Spinal cord (tissue), 10 donors: ENCODE results near the gene MRPS14. TPM values are rescaled to one million over a fixed set of nuclear protein-coding genes. Genes with fewer than 3 reads are reported as not detected.

Experiments
- DNase-seq, 6 donors: peaks; one replicate each; pipeline versions ENCODE4 v3.0.0 to v3.0.0-alpha.2; 2013 to 2015; ENCODE audit warnings: low spot score in 6 of 6, low read depth in 4 of 6
- H3K27ac ChIP-seq: one replicate; pipeline ENCODE4 v1.5.1; 2013; ENCODE audit warnings: low read depth, low read length, control low read depth
- H3K27me3 ChIP-seq: one replicate; pipeline ENCODE4 v1.6.1; 2013; ENCODE audit warnings: low read length; ENCODE audit not compliant: control insufficient read depth, insufficient read depth
- H3K36me3 ChIP-seq: one replicate; pipeline ENCODE4 v1.6.1; 2013; ENCODE audit warnings: low read length; ENCODE audit not compliant: control insufficient read depth, insufficient read depth
- H3K4me1 ChIP-seq: one replicate; pipeline ENCODE4 v1.6.1; 2013; ENCODE audit warnings: low read length; ENCODE audit not compliant: control insufficient read depth, insufficient read depth
- H3K4me3 ChIP-seq: one replicate; pipeline ENCODE4 v1.5.1; 2013; ENCODE audit warnings: low read depth, low read length, control low read depth
- H3K9me3 ChIP-seq: one replicate; pipeline ENCODE4 v1.6.1; 2013; ENCODE audit warnings: low read length; ENCODE audit not compliant: control insufficient read depth, insufficient read depth
- WGBS: methylation state at CpG from one replicate; pipeline ENCODE4 v1.1.5; 2013; ENCODE audit warnings: missing lambda C conversion rate; ENCODE audit not compliant: insufficient coverage; 5-methylcytosine and 5-hydroxymethylcytosine counted together
- long read RNA-seq, 4 donors: transcript quantifications; one replicate each; lab custom pipeline, GENCODE V29; 2026
- polyA plus RNA-seq, 2 donors: library from polyadenylated mRNA; unstranded; fragments of 120-200 nt; gene quantifications; one replicate each; pipeline ENCODE4 v1.2.1, GENCODE V29; 2013; ENCODE audit not compliant: insufficient read length in 2 of 2
- total RNA-seq, 2 donors: library from RNA; depleted of rRNA in 1 of 2; stranded (reverse); fragments of 120-200 nt in 1 of 2; fragments of >200 nt in 1 of 2; gene quantifications; one replicate each; pipeline versions ENCODE4 v1.2.3 to v1.2.4, GENCODE V29; 2013 to 2014
- donor health status: healthy.

Gene MRPS14
- total RNA-seq (10 to 100 TPM; 45.3 to 58.6 TPM), polyA plus RNA-seq (10 to 100 TPM; 42.6 to 51.0 TPM)
- long read RNA-seq, donor 1, transcript MRPS14-202 (3 exons, 2,115 nt) = major isoform, 62 of 80 reads
- long read RNA-seq, donor 1, partial matches to known transcripts = 17 of 80 reads
- long read RNA-seq, donor 1, other reads (novel, unspliced or antisense) = 0 of 80 reads
- long read RNA-seq, donor 2, transcript MRPS14-202 (3 exons, 2,115 nt) = major isoform, 22 of 23 reads
- long read RNA-seq, donor 2, partial matches to known transcripts = 0 of 23 reads
- long read RNA-seq, donor 2, other reads (novel, unspliced or antisense) = 0 of 23 reads
- long read RNA-seq, donor 3, transcript MRPS14-202 (3 exons, 2,115 nt) = major isoform, 31 of 35 reads
- long read RNA-seq, donor 3, partial matches to known transcripts = 0 of 35 reads
- long read RNA-seq, donor 3, other reads (novel, unspliced or antisense) = 0 of 35 reads
- long read RNA-seq, donor 4, transcript MRPS14-201 (3 exons, 910 nt) = minor isoform, 8 of 124 reads
- long read RNA-seq, donor 4, transcript MRPS14-202 (3 exons, 2,115 nt) = major isoform, 107 of 124 reads
- long read RNA-seq, donor 4, partial matches to known transcripts = 9 of 124 reads
- long read RNA-seq, donor 4, other reads (novel, unspliced or antisense) = 0 of 124 reads

GRCh38 chr1:175023043-175023921 is at the start of gene MRPS14:
Gene MRPS14 (minus strand): TSS chr1:175023425. CDS start chr1:175023408, 17 bp downstream.
- Histone ChIP-seq H3K27ac (peak within 1 kb of the TSS; percentile 89), H3K4me3 (peak within 1 kb of the TSS; percentile 100), H3K27me3 (no peaks in the 10 kb centered on the region), H3K9me3 (no peaks in the 10 kb centered on the region), H3K36me3 (peaks cover 5% of the 10 kb centered on the region), H3K4me1 (no peaks in the 10 kb centered on the region)
- 0% methylated on average over 28 of the region's 42 CpGs for WGBS
- peak; percentile 96 to 99 (median 98) for DNase-seq

- peak overlapping the region; percentile 77 for H3K27ac ChIP-seq
These were observed 49.1 kb upstream of the MRPS14 start for GRCh38 chr1:175072099-175072951.

GRCh38 chr1:175071276-175071943 is 48.2 kb upstream of the MRPS14 start:
- Histone ChIP-seq H3K27ac (peak overlapping the region; percentile 77), H3K4me3 (no peak overlapping the region), H3K4me1 (peaks cover 19% of the 10 kb centered on the region), H3K27me3 (no peaks in the 10 kb centered on the region), H3K36me3 (no peaks in the 10 kb centered on the region), H3K9me3 (no peaks in the 10 kb centered on the region)
- peak in 1 of 6 donors; percentile 9 for DNase-seq
- WGBS = 100% methylated on average over 1 of the region's 3 CpGs

More at GRCh38 chr1:175072099-175072951, 49.1 kb upstream of the MRPS14 start:
- no peaks in the 10 kb centered on the region for H3K36me3 ChIP-seq
- no peaks in the 10 kb centered on the region for H3K27me3 ChIP-seq
- H3K4me3 ChIP-seq = peak overlapping the region; percentile 12
- DNase-seq = peak; percentile 48 to 93 (median 68)
- H3K4me1 ChIP-seq = peaks cover 19% of the 10 kb centered on the region
- no peaks in the 10 kb centered on the region for H3K9me3 ChIP-seq
- 7% methylated on average over 6 of the region's 10 CpGs for whole genome bisulfite sequencing

- Histone ChIP-seq H3K4me3 (no peak overlapping the region), H3K36me3 (no peaks in the 10 kb centered on the region), H3K4me1 (peaks cover 19% of the 10 kb centered on the region), H3K9me3 (no peaks in the 10 kb centered on the region), H3K27ac (no peak overlapping the region), H3K27me3 (no peaks in the 10 kb centered on the region)
- DNase-seq = no peak
These were observed 47.6 kb upstream of the MRPS14 start for GRCh38 chr1:175070818-175071217.

GRCh38 chr1:175067362-175068106 is 44.3 kb upstream of the MRPS14 start, which contains the start of gene TNN:
Gene TNN (plus strand): TSS chr1:175067833. CDS start chr1:175077419, 9,586 bp downstream.
- no peak for DNase-seq
- Histone ChIP-seq H3K4me1 (peaks cover 4% of the 10 kb centered on the region), H3K27me3 (no peaks in the 10 kb centered on the region), H3K4me3 (peak within 1 kb of the TSS; percentile 4), H3K9me3 (no peaks in the 10 kb centered on the region), H3K36me3 (no peaks in the 10 kb centered on the region), H3K27ac (peak within 1 kb of the TSS; percentile 50)
- 61% methylated on average over 5 of the region's 9 CpGs for WGBS

- H3K27me3 ChIP-seq = no peaks in the 10 kb centered on the region
- H3K4me1 ChIP-seq = no peaks in the 10 kb centered on the region
- H3K27ac ChIP-seq = no peak overlapping the region
- WGBS = no CpG with 5 or more reads among the region's 2 CpGs
- no peak overlapping the region for H3K4me3 ChIP-seq
- no peaks in the 10 kb centered on the region for H3K36me3 ChIP-seq
- no peaks in the 10 kb centered on the region for H3K9me3 ChIP-seq
- DNase-seq = no peak
These were observed 39.6 kb upstream of the MRPS14 start for GRCh38 chr1:175062858-175063257.

GRCh38 chr1:175062339-175062738 is 39.1 kb upstream of the MRPS14 start:
- Histone ChIP-seq H3K9me3 (no peaks in the 10 kb centered on the region), H3K4me1 (no peaks in the 10 kb centered on the region), H3K27me3 (no peaks in the 10 kb centered on the region), H3K27ac (no peak overlapping the region), H3K36me3 (no peaks in the 10 kb centered on the region), H3K4me3 (no peak overlapping the region)
- no peak for DNase-seq
- no CpG with 5 or more reads among the region's 1 CpG for WGBS

GRCh38 chr1:175054736-175055135 is 31.5 kb upstream of the MRPS14 start:
- Histone ChIP-seq H3K4me3 (no peak overlapping the region), H3K4me1 (no peaks in the 10 kb centered on the region), H3K9me3 (no peaks in the 10 kb centered on the region), H3K27me3 (no peaks in the 10 kb centered on the region), H3K36me3 (no peaks in the 10 kb centered on the region), H3K27ac (no peak overlapping the region)
- DNase-seq = no peak
- 77% methylated on average over 2 of the region's 3 CpGs for WGBS
